Measurements from ENCODE around the gene IL1R2.

Gene IL1R2

DNA sequence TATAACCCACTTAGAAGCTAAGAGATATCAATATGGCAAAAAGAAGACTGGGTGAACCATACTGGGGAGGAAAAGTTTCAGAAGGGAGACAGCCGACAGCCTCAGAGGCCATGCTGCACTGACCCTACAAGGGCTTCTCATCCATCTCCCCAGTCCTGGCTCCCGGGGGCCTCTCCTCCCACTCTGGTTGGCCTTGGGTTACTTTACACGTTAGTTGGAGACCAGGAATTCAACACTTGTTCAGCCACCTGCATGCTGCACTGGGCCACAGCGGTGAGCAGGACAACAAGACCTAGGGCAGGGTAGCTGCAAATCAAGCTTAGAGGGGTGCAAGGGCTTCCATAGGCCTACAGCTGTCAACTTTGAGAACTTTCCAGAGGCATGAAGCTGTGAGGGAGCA is 28.6 kb upstream of the IL1R2 start:
- Mint-ChIP-seq H3K4me3 (no peak overlapping the region), H3K27ac (no peak overlapping the region), H3K36me3 (no peaks in the 10 kb centered on the region), H3K27me3 (no peaks in the 10 kb centered on the region), H3K9me3 (peaks cover 1% of the 10 kb centered on the region), H3K4me1 (no peaks in the 10 kb centered on the region)
- no peak for DNase-seq (ENCODE audit: low spot score in 2 of 2)
- ATAC-seq (ENCODE audit: low read depth), result no peak

DNA sequence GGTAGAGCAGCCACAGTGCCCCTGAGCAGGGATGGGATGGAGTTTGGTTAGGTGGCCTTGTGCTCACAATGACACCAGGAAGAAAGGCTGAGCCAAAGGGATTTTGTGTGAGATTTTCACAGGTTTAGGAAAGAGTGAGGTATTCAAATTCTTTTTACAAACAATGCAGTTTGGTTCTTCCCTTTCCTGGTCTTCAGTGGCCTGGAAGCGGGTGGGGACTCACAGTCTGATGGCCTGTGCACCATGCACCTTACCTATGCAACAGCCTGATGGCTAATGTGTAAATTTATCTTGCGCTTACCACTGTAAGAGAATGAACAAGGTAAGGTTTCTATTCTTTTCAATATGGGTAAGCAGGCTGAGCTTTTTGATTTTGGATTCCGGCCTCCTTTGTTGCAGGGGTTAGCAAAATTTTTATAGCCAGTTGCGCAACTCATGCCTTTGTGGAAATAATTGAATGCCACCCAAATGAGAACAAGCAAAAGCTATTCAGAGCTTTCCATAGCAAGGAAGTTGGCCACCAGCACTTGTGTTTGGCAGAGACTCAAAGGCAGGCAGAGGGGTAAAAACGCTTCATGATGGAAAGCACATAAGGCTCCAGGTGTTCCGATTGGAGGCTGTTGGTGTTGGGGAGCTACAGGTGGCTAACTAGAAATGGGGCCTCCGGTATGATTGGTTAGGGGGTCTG is 23.8 kb upstream of the IL1R2 start:
- no peak for DNase-seq (ENCODE audit: low spot score in 2 of 2)
- H3K27me3 Mint-ChIP-seq, result no peaks in the 10 kb centered on the region
- H3K27ac Mint-ChIP-seq, result no peak overlapping the region

DNA sequence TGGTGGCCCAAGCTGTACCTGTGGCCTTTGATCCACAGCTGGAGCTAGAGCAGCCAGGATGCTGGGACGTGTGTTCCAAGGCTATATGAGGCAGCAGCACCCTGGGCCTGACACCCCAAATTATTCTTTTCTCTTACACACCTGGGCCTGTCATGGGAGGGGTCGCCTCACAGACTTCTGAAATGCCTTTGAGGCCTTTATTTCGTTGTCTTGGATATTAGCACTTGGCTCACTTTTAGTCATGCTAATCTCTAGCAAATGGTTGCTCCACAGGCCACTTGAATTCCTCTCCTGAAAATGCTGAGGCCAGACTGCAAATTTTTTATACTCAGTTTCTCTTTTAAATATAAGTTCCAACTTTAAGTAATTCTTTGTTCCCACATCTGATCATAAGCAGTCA is 22.0 kb upstream of the IL1R2 start:
- H3K4me3 Mint-ChIP-seq, result no peak overlapping the region
- no peak for ATAC-seq (ENCODE audit: low read depth)
- peaks cover 3% of the 10 kb centered on the region for H3K36me3 Mint-ChIP-seq
- H3K27ac Mint-ChIP-seq, result no peak overlapping the region
- H3K27me3 Mint-ChIP-seq, result no peaks in the 10 kb centered on the region
- peaks cover 5% of the 10 kb centered on the region for H3K9me3 Mint-ChIP-seq
- no peak for DNase-seq (ENCODE audit: low spot score in 2 of 2)
- H3K4me1 Mint-ChIP-seq, result no peaks in the 10 kb centered on the region

More for the DNA sequence above, 23.8 kb upstream of the IL1R2 start:
- no peak for ATAC-seq (ENCODE audit: low read depth)
- Mint-ChIP-seq H3K9me3 (peaks cover 5% of the 10 kb centered on the region), H3K4me3 (no peak overlapping the region), H3K4me1 (no peaks in the 10 kb centered on the region), H3K36me3 (peaks cover 3% of the 10 kb centered on the region)

DNA sequence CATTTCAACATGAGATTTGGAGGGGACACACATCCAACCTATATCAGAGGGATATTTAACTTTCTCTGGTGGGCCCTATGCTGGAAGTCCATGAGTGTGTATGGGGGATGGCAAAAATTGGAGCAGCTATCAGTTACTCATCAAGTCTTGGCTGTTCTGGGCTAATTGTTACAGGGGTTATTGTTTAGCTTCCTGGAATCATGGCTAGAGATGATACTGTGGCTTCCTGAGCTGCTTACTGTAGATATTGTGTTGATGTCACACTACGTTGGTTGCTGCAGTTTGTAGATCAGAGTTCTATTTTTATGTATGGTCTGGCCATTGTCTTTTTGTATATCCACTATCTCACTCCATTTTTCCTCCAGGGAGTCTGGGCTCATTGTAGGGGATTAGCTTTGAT is 20.9 kb upstream of the IL1R2 start:
- H3K27ac Mint-ChIP-seq, result no peak overlapping the region
- DNase-seq (ENCODE audit: low spot score in 2 of 2) (no peak), ATAC-seq (ENCODE audit: low read depth) (no peak)
- peaks cover 2% of the 10 kb centered on the region for H3K27me3 Mint-ChIP-seq
- H3K36me3 Mint-ChIP-seq, result peaks cover 3% of the 10 kb centered on the region
- H3K4me3 Mint-ChIP-seq, result no peak overlapping the region
- H3K9me3 Mint-ChIP-seq, result peaks cover 5% of the 10 kb centered on the region
- H3K4me1 Mint-ChIP-seq, result no peaks in the 10 kb centered on the region

DNA sequence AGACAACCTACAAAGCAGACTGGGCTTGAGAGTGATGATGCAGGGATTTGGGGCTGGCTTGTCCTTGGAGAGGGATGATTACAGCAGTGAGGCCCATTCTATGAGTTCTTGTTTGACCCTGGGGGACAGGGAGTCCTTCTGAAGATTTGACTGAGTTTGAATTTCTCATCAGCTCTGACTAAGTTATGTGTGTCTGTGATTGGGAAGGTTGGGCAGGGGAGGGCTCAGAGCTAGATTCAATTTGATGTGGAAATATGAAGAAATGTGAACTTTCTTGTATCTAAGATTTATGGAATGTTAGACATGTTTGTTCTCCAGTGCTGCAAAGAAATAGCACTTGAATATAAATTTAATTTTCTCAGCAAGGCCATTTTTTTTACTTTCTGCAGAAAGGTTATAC is 19.9 kb upstream of the IL1R2 start:
- Mint-ChIP-seq H3K27me3 (peaks cover 4% of the 10 kb centered on the region), H3K27ac (no peak overlapping the region), H3K4me3 (no peak overlapping the region), H3K4me1 (no peaks in the 10 kb centered on the region), H3K36me3 (peaks cover 3% of the 10 kb centered on the region), H3K9me3 (peaks cover 5% of the 10 kb centered on the region)
- no peak for ATAC-seq (ENCODE audit: low read depth)
- no peak for DNase-seq (ENCODE audit: low spot score in 2 of 2)

DNA sequence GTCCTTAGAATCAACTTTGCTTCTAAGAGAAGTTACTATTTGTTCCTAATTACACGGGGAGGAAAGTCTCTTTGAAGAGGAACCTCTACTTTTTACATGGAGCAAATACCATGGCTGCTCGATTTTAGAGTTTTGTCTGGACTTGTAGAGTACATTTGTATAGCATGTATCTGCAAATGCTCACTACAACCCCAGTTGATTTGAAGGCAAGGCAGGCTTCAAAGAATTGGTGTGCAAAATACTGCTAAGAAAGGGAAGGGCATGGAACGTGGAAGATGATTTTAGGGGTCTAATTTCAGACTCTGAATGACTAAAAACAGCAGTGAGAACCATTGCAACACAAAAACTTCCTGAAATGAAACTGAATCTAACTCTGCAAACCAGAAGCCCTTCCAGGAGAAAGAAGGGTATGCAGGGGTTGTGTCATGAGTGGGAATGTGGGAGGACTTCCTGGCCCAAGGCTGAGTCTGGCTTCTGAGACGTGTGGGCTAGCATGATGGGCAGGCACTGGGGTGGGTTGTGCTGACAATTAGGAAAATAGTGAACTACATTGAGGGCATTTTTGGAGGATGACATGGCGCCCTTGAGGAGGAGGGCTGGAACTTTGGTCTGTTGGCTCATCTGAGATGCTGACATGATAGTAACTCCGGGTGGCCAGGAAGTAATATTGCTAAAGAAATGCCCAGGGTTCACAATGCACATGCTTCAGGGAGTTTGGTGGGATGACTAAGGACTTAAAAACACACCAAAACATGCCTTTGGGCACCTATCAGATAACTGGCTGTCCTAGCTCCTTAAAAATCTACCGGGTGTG is 18.9 kb upstream of the IL1R2 start:
- Mint-ChIP-seq H3K4me1 (no peaks in the 10 kb centered on the region), H3K9me3 (peaks cover 5% of the 10 kb centered on the region), H3K4me3 (no peak overlapping the region), H3K27ac (no peak overlapping the region), H3K36me3 (peaks cover 3% of the 10 kb centered on the region), H3K27me3 (peaks cover 4% of the 10 kb centered on the region)
- no peak for DNase-seq (ENCODE audit: low spot score in 2 of 2)
- ATAC-seq (ENCODE audit: low read depth), result no peak

DNA sequence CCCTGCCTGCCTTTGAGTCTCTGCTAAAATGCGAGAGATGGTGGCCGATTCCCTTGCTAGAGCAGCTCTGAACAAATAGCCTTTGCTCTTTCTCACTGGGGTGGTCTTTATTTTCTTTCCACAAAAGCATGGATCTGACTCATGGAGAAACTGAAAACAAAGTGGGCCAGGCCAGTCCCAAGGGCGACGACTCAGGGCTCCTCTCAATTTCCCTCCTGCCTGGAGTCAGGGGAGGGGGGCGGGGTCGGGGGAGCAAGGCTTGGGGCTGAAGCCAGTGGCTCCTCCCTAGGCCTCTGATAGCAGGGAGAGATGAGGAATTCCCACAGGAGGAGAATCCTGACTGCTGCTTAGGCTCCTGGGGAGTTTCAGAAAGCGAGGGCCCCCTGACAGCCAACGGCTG is 17.1 kb upstream of the IL1R2 start:
- Mint-ChIP-seq H3K27me3 (peaks cover 4% of the 10 kb centered on the region), H3K4me3 (no peak overlapping the region), H3K9me3 (peaks cover 5% of the 10 kb centered on the region), H3K36me3 (peaks cover 3% of the 10 kb centered on the region), H3K4me1 (no peaks in the 10 kb centered on the region), H3K27ac (no peak overlapping the region)
- no peak for DNase-seq (ENCODE audit: low spot score in 2 of 2)
- ATAC-seq (ENCODE audit: low read depth), result no peak

DNA sequence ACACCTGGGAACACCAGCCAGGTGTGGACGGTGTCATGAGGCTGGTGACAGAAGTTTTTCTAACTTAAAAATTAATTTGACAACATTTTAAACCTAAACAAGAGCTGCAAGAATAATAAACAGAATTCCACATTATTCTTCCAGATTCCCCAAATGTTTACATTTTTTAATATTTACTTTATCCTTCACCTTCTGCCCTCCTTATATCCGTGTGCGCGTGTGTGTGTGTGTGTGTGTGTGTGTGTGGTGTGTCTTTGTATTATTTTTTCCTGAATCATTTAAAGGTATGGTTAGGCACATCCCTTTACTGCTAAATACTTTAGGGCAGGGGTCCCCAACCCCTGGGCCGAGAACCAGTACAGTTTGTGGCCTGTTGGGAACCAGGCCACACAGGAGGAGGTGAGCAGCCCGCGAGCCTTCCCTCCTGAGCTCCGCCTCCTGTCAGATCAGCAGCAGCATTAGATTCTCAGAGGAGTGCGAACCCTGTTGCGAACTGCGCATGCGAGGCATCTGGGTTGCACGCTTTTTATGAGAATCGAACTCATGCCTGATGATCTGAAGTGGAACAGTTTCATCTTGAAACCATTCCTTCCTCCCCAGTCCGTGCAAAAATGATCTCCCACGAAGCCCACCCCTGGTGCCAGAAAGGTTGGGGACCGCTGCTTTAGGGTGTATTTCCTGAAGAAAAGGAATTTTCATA is 16.4 kb upstream of the IL1R2 start:
- Mint-ChIP-seq H3K36me3 (peaks cover under 1% of the 10 kb centered on the region), H3K4me3 (no peak overlapping the region), H3K27me3 (peaks cover 4% of the 10 kb centered on the region), H3K4me1 (no peaks in the 10 kb centered on the region), H3K27ac (no peak overlapping the region), H3K9me3 (peaks cover 5% of the 10 kb centered on the region)
- no peak for DNase-seq (ENCODE audit: low spot score in 2 of 2)
- no peak for ATAC-seq (ENCODE audit: low read depth)

DNA sequence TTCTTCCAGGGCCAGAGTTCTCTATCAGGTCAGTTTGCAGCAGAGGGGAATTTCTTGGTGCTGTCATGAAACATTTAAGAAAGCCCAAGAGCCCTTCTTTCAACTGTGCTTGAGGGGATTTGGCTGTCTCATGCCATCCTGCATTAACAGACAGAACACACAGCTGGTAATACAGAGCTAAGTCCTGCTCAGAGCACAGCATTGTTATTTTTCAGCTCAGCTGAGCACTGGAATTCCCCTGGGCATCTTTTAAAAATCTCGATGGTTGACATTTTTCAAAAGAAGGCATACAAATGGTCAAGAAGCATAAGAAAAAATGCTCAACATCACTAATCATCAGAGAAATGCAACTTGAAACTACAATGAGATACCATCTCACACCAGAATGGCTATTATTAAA is 14.9 kb upstream of the IL1R2 start:
- H3K4me3 Mint-ChIP-seq, result no peak overlapping the region
- H3K36me3 Mint-ChIP-seq, result no peaks in the 10 kb centered on the region
- peaks cover 4% of the 10 kb centered on the region for H3K27me3 Mint-ChIP-seq
- DNase-seq (ENCODE audit: low spot score in 2 of 2), result no peak
- no peak overlapping the region for H3K27ac Mint-ChIP-seq
- H3K9me3 Mint-ChIP-seq, result peaks cover 3% of the 10 kb centered on the region
- ATAC-seq (ENCODE audit: low read depth), result no peak
- no peaks in the 10 kb centered on the region for H3K4me1 Mint-ChIP-seq

DNA sequence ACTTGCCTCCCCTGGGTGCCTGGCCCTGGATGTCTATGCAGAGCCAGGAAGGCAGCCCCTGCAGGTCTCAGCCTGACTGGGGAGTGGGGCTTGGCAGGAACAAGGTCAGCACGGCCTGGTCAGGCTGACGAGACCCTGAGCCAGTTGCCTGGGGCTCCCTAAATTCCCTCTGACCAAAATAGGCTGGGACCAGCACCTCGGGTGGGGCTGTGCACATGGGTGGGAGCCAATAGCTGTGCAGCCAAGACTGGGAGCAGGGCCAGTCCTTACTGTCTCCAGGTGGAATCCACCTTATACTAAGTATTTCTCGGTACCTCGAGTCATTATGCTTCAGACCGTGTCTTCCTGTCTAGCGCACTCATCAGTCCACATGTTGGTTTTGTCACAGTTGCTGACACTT is 11.4 kb upstream of the IL1R2 start:
- Mint-ChIP-seq H3K36me3 (no peaks in the 10 kb centered on the region), H3K27me3 (peaks cover 3% of the 10 kb centered on the region), H3K4me1 (no peaks in the 10 kb centered on the region), H3K4me3 (no peak overlapping the region), H3K27ac (no peak overlapping the region), H3K9me3 (no peaks in the 10 kb centered on the region)
- DNase-seq (ENCODE audit: low spot score in 2 of 2), result no peak
- ATAC-seq (ENCODE audit: low read depth), result no peak

DNA sequence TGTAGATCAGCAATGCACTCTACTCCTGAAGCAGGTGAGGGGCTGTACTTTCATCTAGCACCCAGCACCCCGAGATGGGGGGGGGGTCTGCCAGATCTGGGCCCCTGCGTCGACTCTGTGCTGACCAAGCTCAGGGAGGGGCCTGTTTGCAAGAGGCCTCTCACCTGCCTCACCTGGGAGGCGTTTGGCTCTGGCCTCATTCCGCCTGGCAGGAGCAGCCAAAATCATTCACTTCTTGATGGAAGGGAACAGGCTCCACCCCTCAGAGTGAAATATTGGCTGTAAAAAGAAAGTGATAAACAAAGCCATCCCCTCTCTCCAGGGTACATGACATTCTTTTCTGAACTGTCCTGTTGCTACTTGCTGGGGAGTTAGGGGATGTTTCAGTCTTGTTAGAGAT is 10.7 kb upstream of the IL1R2 start:
- no peak for ATAC-seq (ENCODE audit: low read depth)
- H3K27ac Mint-ChIP-seq, result no peak overlapping the region
- H3K9me3 Mint-ChIP-seq, result no peaks in the 10 kb centered on the region
- H3K4me1 Mint-ChIP-seq, result no peaks in the 10 kb centered on the region
- no peaks in the 10 kb centered on the region for H3K36me3 Mint-ChIP-seq
- peaks cover 2% of the 10 kb centered on the region for H3K27me3 Mint-ChIP-seq
- H3K4me3 Mint-ChIP-seq, result no peak overlapping the region
- DNase-seq (ENCODE audit: low spot score in 2 of 2), result no peak

DNA sequence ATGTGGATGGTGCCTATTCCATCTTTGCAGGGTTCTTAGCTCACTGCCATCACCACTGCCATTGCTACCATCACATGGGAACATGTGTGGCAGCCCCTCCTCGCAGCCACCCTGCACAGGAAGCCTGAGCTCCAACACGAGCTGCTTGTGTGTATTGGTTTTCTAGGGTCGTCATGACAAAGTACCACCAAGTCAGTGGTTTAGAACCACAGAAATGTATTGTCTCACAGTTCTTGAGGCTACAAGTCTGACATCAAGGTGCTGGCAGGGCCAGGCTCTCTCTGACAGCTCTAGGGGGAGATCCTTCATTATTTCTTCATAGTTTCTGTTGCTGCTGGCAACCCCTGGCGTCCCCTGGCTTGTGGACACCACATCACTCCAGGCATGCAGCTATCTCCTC is 10.3 kb upstream of the IL1R2 start:
- H3K9me3 Mint-ChIP-seq, result no peaks in the 10 kb centered on the region
- peaks cover 2% of the 10 kb centered on the region for H3K27me3 Mint-ChIP-seq
- no peak overlapping the region for H3K4me3 Mint-ChIP-seq
- no peak for DNase-seq (ENCODE audit: low spot score in 2 of 2)
- H3K27ac Mint-ChIP-seq, result no peak overlapping the region
- H3K4me1 Mint-ChIP-seq, result no peaks in the 10 kb centered on the region
- ATAC-seq (ENCODE audit: low read depth), result no peak
- no peaks in the 10 kb centered on the region for H3K36me3 Mint-ChIP-seq

DNA sequence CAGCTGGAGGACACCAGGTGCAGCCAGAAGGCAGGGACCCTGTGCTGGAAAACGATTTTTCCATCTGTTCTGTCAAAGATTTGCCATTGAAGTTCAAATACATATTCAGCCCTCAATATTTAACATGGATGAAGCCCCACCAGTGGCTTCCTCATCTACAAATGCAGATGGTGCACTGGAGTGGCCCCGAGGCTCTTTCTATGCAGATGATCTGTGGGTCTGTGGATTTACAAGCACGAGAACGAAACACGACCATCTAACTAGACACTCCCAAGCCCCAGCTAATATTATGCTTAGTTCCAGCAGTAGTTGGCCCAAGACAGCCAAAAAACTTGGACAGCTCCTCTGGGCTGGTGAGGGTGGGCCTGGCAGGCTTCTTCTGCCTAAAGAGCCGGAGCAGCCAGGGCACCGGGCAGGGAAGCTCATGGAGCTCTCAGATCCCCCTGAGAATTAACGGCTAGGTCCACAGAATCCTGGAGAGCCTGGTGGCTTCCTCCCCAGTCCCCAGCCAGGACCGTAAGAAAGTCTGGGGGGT is 9.2 kb upstream of the IL1R2 start:
- DNase-seq (ENCODE audit: low spot score in 2 of 2) (no peak), ATAC-seq (ENCODE audit: low read depth) (no peak)
- no peaks in the 10 kb centered on the region for H3K36me3 Mint-ChIP-seq

DNA sequence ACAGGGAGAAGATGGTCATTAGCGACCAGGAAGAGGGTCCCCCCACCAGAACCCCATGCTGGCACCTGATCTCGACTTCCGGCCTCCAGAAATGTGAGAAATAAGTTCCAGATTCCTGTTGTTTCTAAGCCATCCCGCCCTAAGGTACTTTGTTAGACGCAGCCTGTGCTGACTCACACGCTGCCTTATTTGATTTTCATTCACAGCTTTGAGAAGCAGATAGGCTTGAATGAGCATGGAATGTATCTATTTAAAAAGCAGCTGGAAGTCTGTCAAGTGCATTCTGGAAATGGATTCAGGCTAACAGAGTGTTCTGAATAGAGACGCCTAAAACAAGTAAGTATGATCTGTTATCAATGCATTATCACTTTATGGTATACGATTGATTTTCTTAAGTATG is 8.3 kb upstream of the IL1R2 start:
- H3K9me3 Mint-ChIP-seq, result no peaks in the 10 kb centered on the region
- H3K4me3 Mint-ChIP-seq, result no peak overlapping the region
- DNase-seq (ENCODE audit: low spot score in 2 of 2) (no peak), ATAC-seq (ENCODE audit: low read depth) (no peak)
- peaks cover 3% of the 10 kb centered on the region for H3K4me1 Mint-ChIP-seq
- H3K27ac Mint-ChIP-seq, result no peak overlapping the region
- H3K36me3 Mint-ChIP-seq, result no peaks in the 10 kb centered on the region
- peaks cover 2% of the 10 kb centered on the region for H3K27me3 Mint-ChIP-seq

More for the DNA sequence above, 9.2 kb upstream of the IL1R2 start:
- no peaks in the 10 kb centered on the region for H3K9me3 Mint-ChIP-seq
- H3K27me3 Mint-ChIP-seq, result peaks cover 2% of the 10 kb centered on the region
- H3K4me1 Mint-ChIP-seq, result peaks cover under 1% of the 10 kb centered on the region
- no peak overlapping the region for H3K27ac Mint-ChIP-seq
- no peak overlapping the region for H3K4me3 Mint-ChIP-seq

All from memory B cell (primary cell).